ENCODE measurements around the gene IL2RA. TPM values are rescaled to one million over a fixed set of nuclear protein-coding genes. Genes with fewer than 3 reads are reported as not detected.
"Not testable (repeated sequence)": the region's sequence is repeated elsewhere in the genome, so short reads cannot be mapped to it uniquely, and the experiment has no call there.

Gene IL2RA
- total RNA-seq, 2 donors from 2014 or later = not detected

GRCh38 chr10:6005856-6006395 lies 56.2 kb downstream of the IL2RA start:
- Mint-ChIP-seq H3K27ac (no peak overlapping the region), H3K9me3 (peaks cover 4% of the 10 kb centered on the region), H3K4me3 (no peak overlapping the region), H3K36me3 (ENCODE audit: low read depth) (no peaks in the 10 kb centered on the region), H3K4me1 (no peaks in the 10 kb centered on the region), H3K27me3 (ENCODE audit: insufficient read depth) (peaks cover 2% of the 10 kb centered on the region)
- no peak overlapping the region for H3K4me3 ChIP-seq (ENCODE audit: low read length)
- H3K9me3 ChIP-seq (ENCODE audit: control insufficient read depth, low read length) = peaks cover 5% of the 10 kb centered on the region
- WGBS, 2 experiments (ENCODE audit: insufficient coverage in 1 of 2, insufficient read length in 1 of 2) = 81 to 94% methylated on average over 3 to 8 of the region's 8 CpGs
- H3K27me3 ChIP-seq (ENCODE audit: control insufficient read depth, insufficient read depth, low read length, poor library complexity, severe bottlenecking) = no peaks in the 10 kb centered on the region
- no peak overlapping the region for H3K9ac ChIP-seq (ENCODE audit: extremely low read depth, low read length, poor library complexity, severe bottlenecking)
- DNase-seq = no peak
- H3K27ac ChIP-seq (ENCODE audit: low read depth, low read length) = no peak overlapping the region
- H3K4me1 ChIP-seq (ENCODE audit: control insufficient read depth, insufficient read depth, low read length) = no peaks in the 10 kb centered on the region
- TF ChIP-seq CTCF (conservative IDR thresholded peaks at IDR 0.05) = no peak
- no peaks in the 10 kb centered on the region for H3K36me3 ChIP-seq (ENCODE audit: control insufficient read depth, insufficient read depth, low read length)

DNA sequence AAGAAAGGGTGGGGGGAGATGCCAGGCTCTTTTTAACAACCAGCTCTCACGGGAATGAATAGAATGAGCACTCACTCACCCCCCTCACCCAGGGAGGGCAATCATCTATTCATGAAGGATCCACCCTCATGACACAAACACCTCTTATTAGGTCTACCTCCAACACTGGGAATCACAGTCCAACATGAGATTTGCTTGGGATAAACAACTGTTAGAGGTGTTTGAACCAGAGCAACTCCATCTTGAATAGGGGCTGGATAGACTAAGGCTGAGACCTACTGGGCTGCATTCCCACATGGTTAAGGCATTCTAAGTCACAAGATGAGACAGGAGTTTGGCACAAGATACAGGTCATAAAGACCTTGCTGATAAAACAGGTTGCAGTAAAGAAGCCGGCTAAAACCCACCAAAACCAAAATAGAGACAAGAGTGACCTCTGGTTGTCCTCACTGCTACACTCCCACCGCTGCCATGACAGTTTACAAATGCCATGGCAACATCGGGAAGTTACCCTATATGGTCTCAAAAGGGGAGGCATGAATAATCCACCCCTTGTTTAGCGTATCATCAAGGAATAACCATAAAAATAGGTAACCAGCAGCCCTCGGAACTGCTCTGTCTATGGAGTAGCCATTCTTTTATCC lies 56.9 kb downstream of the IL2RA start:
- H3K9me3 Mint-ChIP-seq; H3K4me3 ChIP-seq (ENCODE audit: low read length); H3K9me3 ChIP-seq (ENCODE audit: control insufficient read depth, low read length); H3K4me3 Mint-ChIP-seq; H3K9ac ChIP-seq (ENCODE audit: extremely low read depth, low read length, poor library complexity, severe bottlenecking); H3K27me3 ChIP-seq (ENCODE audit: control insufficient read depth, insufficient read depth, low read length, poor library complexity, severe bottlenecking); H3K4me1 ChIP-seq (ENCODE audit: control insufficient read depth, insufficient read depth, low read length); H3K27ac Mint-ChIP-seq; H3K27me3 Mint-ChIP-seq (ENCODE audit: insufficient read depth); DNase-seq; H3K36me3 ChIP-seq (ENCODE audit: control insufficient read depth, insufficient read depth, low read length); H3K36me3 Mint-ChIP-seq (ENCODE audit: low read depth); H3K4me1 Mint-ChIP-seq; H3K27ac ChIP-seq (ENCODE audit: low read depth, low read length): not testable (repeated sequence)
- WGBS, 2 experiments (ENCODE audit: insufficient coverage in 1 of 2, insufficient read length in 1 of 2) = 83 to 92% methylated on average over 5 to 6 of the region's 6 CpGs

GRCh38 chr10:6002809-6003510 lies 59.2 kb downstream of the IL2RA start:
- peaks cover 2% of the 10 kb centered on the region for H3K27me3 Mint-ChIP-seq (ENCODE audit: insufficient read depth)
- H3K27ac ChIP-seq (ENCODE audit: low read depth, low read length) = no peak overlapping the region
- H3K4me1 Mint-ChIP-seq = no peaks in the 10 kb centered on the region
- no peaks in the 10 kb centered on the region for H3K27me3 ChIP-seq (ENCODE audit: control insufficient read depth, insufficient read depth, low read length, poor library complexity, severe bottlenecking)
- DNase-seq = no peak
- WGBS, 2 experiments (ENCODE audit: insufficient coverage in 1 of 2, insufficient read length in 1 of 2) = 82 to 91% methylated on average over 7 to 12 of the region's 12 CpGs
- peaks cover 4% of the 10 kb centered on the region for H3K9me3 Mint-ChIP-seq
- no peak overlapping the region for H3K4me3 ChIP-seq (ENCODE audit: low read length)
- H3K36me3 ChIP-seq (ENCODE audit: control insufficient read depth, insufficient read depth, low read length) = no peaks in the 10 kb centered on the region
- no peaks in the 10 kb centered on the region for H3K4me1 ChIP-seq (ENCODE audit: control insufficient read depth, insufficient read depth, low read length)
- no peak overlapping the region for H3K27ac Mint-ChIP-seq
- no peaks in the 10 kb centered on the region for H3K36me3 Mint-ChIP-seq (ENCODE audit: low read depth)
- H3K9ac ChIP-seq (ENCODE audit: extremely low read depth, low read length, poor library complexity, severe bottlenecking) = no peak overlapping the region
- H3K4me3 Mint-ChIP-seq = no peak overlapping the region
- peaks cover 5% of the 10 kb centered on the region for H3K9me3 ChIP-seq (ENCODE audit: control insufficient read depth, low read length)
- no peak for TF ChIP-seq CTCF (conservative IDR thresholded peaks at IDR 0.05)

Measured in endodermal cell (in vitro differentiated cells).